HT1080 (cell line): ENCODE measurements around the gene SCAF8. TPM values are rescaled to one million over a fixed set of nuclear protein-coding genes. Genes with fewer than 3 reads are reported as not detected.

Source experiments
- DNase-seq: peaks from one replicate; pipeline ENCODE4 v3.0.0-alpha.2; 2015; ENCODE audit warnings: low read depth
- total RNA-seq: library from RNA; depleted of rRNA; stranded (reverse); fragments of >200 nt; shearing (Covaris generic); gene quantifications from 2 replicates; pipeline ENCODE4 v1.2.3, GENCODE V29; 2014

Gene SCAF8
- total RNA-seq, 1 experiment from 2014 or later: 24.7 TPM

DNA sequence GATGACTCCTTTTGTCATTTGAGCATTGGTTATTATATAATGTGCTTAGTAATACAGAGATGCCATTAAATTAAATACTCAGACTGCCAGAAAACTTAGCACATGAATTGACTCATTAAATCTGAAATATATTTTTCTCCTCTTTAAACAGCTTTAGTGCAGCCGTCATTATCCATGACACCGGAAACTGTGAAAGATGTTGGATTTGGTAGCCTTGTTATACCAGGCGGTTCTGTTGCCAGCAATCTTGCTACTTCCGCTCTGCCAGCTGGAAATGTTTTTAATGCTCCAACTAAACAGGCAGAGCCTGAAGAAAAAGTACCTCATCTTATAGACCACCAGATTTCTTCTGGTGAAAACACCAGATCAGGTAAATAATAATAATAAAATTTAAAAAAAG lies 97.6 kb downstream of the SCAF8 start:
- DNase-seq: no peak

DNA sequence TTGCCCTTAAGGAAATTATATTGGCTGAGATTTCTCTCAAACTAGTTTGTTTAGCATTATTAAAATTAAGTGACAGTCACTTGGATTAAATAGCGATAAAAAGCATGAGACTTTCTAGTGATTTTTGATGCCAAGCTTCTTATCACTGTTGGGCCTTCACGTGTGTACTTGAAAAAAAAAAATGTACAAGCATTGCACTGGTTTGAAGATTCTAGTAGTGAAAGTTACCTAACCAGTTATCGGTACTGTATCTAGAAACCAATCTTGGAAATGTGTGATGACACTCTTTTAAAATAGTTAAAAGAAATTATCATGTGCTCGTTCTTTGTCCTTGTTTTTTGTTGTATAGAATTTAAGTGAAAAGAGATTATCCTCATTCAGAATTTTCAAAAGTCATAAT lies 102.1 kb downstream of the SCAF8 start:
- DNase-seq: no peak

DNA sequence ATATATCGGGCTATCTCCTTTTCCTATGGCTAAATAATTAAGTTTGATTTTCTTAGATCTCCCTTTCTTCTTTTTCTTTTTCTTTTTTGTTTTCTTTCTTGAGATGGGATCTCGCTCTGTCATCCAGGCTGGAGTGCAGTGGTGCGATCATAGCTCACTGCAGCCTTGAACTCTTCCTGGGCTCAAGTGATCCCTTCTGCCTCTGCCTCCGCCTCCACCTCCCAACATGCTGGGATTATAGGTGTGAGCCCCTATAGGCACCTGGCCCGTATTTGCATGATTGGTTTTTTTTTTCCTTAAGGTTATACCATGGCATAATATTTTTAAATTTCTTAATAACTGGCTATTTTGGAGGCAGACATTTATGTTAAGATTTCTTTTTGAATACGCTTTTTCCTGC lies 106.3 kb downstream of the SCAF8 start:
- no peak for DNase-seq

DNA sequence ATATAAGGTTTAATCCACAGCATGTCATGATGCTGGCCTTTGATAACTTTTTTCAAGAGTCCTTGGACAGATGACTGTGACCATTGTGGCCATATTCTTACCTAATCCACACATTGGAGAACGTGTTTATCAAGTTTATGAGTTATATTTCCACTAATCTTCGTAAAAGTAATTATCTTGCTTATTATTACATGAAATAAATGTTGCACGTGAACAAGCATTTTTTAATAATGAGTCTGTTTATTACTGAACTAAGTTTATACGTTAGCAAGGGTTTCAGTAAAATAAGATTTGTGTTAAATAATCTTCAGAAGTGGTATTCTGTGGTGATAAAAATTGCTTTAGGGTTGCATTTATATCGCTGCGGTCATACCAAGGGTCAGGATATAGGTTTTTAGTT lies 107.1 kb downstream of the SCAF8 start:
- DNase-seq: no peak

DNA sequence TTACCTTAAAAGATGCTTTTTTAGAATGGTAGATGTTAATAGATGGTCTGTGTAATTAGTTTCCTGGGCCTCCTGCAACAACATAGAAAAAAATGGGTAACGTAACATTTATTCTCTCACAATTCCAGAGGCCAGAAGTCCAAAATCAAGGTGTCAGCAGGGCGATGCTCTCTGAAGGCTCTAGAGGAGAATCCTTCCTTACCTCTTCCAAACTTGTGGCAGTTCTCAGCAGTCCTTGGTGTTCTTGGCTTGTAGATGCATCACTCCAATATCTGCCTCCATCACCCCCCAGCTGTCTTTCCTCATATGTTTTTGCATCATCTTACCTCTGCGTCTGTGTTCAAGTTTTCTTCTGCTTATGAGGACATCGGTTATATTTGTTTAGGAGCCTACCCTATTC lies 107.9 kb downstream of the SCAF8 start:
- DNase-seq: no peak

DNA sequence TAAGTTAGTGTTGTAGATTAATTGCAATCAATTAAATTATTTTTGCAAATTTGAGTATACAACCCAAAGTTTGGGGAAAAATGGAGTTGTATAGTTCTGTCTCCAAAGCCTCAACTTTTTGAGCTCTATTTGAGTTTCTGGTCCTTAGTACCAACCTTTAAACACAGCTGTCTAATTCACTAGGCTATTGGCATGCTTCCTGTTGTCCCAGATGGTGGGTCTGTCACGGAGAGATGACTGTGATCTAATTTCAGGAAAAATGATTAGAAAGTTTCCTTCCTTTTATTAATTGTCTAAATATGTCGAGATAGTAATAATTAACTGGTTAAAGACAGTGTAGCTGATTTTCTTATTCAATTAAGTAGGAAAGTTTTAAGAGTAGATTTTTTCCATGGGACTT lies 109.6 kb downstream of the SCAF8 start:
- no peak for DNase-seq

DNA sequence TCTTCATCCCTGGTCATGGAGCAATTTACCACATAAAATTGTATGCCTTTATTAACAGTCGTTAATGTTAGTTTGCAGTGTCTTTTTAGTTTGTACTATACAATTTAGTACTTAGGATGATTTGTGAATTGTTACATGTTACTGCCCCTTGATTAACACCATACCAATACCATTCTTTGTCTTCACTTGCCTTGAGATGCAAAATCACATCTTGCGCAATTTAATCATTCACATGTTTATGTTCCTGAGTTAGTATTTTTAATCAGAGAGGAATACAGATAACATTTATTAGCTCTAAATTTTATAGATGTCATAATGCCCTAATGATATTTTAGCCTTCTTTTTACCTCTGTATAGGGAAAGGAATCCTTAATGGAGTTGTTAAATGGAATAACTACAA lies 114.1 kb downstream of the SCAF8 start:
- DNase-seq: no peak

DNA sequence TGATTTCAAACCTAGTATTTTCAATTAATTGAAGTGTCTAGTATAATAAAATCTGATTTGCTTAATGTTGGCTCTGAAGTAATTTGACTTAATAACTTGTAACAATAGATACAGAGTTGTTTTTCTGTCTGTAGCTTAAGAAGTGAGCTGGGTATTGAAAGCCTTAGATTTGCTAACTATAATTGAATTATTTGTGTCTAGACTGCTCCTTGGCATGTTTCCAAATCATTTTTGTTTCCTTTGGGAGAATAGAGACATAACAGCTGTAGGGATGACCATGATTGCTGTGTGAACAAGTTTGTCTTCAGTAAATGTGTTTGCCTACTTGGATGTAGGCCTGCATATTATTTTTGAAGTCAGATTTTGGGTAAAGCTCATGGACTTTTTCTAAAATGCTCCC lies 115.4 kb downstream of the SCAF8 start:
- DNase-seq: no peak

DNA sequence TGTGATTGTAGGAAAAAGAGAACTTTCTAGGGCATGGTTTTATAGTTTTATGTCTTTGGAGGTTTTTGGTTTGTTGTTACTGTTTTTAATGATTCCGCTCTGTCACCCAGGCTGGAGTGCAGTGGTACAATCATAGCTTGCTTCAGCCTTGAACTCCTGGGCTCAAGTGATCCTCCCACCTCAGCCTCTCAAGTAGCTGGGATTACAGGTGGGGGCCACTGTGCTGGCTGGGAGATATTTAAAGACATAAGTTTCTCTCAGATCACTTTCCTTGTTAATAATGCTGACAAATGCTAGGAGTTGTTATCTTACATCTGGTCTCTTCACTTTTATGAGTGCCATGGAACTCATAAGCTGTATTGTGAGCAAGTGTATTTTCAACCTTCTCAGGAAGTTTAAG lies 116.3 kb downstream of the SCAF8 start:
- no peak for DNase-seq

DNA sequence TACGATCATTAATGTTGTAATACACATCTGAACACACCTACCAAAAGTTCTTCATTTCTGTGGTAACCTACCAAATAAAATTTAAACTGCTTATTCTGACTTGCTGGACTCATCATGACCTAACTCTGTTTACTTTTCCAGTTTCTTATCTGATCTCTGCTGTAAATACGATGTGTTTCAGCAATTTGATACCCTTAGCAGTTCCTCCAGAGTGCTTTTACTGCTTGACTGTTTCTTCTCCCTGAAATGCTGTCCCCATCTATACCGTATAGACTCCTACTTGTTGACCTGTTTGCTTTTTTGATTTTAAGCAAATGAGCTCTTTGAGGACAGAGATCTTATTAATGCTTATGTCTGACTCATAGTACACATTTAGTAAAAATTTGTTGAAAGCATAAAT lies 119.5 kb downstream of the SCAF8 start:
- DNase-seq: no peak

DNA sequence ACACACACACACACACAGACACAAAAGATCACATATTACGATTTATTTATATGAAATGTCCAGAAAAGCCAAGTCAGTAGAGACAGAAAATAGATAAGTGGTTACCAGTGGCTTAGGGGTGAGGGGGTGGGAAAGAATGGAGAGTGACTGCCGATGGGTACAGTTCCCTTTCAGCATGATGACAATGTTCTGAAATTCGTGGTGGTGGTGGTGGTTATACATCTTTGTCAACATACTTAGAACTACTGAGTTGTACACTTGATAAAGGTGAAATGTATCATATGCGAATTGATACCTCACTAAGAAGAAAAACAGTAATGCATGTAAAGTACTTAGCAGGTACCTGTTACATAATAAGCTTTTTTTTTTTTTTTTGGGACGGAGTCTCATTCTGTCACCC lies 124.3 kb downstream of the SCAF8 start:
- no peak for DNase-seq

DNA sequence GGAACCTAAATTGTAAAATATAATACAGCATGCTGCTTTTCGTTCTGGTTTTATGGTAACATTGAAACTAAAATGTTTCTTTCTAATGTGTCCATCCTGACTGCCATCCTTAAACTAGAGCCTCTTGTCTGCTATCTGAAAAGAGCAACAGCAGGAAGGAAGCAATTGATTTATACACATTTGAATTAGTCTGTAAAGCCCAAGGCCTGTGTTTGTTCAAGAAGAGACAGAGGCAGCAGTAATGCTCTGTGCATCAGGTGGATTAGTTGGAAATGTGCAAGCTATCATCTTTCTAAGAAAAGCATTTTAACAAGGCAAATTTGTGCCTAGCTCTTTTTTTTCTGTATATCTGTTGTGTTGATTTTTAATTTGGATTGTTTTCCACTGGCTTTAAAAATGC lies 128.6 kb downstream of the SCAF8 start:
- DNase-seq: no peak

DNA sequence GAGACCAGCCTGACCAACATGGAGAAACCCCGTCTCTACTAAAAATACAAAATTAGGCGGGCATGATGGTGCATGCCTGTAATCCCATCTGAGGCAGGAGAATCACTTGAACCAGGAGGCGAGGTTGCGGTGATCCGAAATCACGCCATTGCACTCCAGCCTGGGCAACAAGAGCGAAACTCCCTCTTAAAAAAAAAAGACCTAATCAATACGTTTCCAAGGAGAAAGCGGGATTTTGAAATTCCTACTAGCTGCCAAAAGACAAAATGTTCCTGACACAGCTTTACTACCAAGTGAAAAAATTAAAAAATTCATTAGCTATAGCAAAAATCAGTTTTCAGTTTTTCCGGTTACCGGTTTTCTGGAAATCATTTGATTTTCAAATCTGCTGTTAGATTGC lies 129.3 kb downstream of the SCAF8 start:
- no peak for DNase-seq

DNA sequence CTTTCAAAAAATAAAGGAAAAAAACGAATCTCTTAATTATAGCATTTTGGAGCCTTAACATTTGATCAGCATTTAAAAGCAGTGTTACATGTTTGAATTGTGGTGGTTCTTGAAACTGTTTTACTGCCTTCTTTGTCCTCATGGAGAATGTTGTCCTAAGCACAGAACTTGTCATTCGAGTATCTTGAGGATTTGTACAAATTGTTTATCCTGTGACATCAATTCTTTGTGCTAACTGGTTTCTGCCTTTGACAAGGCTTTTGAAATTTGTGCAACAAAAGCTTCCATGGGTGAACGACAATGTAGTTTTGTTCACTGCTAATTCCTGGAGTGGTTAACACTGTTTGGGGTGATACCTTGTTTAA lies 130.8 kb downstream of the SCAF8 start:
- DNase-seq: no peak

DNA sequence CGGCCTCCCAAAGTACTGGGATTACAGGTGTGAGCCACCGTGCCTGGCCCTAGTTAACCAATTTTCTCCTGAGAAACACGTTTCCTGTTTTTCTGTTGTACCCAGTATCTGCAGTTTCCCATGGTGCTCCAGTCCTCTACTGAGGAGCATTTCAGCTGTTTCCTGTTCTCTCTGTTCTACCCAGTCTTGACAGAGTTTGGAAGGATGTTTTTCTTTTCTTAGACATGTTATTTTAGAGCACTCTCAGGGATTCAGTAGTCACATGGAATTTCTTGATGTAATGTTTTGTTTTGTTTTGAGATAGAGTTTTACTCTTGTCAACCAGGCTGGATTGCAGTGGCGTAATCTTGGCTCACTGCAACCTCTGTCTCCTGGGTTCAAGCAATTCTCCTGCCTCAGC lies 132.1 kb downstream of the SCAF8 start:
- DNase-seq: no peak

DNA sequence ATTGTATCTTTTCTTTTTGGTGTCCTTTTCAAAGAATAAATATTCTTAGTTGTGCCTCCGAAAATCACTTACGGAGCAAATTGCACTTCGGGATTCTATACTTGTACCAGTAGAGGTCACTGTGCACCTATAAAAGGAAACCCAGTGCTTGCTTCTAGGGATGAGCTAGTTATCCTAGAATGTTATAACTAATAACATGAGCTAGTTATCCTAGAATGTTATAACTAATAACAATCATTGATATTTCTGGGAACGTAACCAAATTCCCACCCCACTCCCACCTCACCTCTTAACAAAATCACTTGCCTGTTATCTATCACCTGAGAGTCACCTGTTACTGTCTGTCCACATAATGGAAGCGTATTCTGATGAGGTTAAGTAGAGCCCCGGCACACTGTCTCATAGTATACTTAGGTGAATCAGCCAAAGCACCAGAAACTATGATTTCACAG lies 135.0 kb downstream of the SCAF8 start:
- peak; percentile 26 for DNase-seq

DNA sequence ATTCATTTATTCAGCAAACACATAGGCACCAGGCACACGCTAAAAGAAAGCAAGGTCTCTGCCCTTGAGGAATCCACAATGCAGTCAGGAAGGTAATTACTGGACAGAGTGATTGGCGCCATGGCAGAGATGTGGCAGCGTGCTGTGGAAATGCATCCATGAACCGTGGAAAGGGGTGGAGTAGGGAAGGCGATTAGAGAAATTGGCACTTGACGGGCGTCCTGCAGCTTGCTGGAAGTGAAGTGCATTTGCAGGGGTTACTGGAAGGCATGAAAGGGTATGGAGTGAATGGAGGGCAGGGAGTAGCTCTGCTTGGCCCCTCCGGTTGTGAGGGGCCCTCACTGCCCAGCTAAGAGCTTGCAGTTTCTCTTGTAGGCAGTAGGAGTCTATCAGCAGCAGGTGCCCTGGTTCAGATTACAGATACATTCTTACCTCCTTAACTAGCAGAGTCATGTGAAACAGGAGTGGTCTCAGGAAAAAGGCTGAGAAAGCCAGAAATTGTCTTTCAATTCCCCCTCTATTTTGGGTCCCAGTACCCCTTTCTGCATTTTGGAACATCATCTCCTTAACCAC lies 139.4 kb downstream of the SCAF8 start:
- DNase-seq: no peak

DNA sequence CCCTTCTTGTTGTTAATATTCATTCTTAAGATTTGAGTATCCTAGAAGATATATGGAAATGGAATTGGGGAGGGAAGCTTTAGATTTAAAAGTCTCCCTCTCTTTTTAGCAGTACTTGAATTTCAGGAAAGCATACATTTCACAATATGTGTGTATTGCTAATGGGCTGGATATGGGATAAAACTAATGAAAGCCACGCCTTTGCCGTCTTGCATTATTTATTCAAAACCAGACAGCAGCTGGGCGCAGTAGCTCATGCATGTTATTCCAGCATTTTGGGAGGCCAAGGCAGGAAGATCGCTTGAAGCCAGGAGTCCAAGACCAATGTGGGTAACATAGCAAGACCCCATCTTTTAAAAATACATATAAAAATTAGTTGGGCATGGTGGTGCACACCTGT lies 140.3 kb downstream of the SCAF8 start:
- no peak for DNase-seq

DNA sequence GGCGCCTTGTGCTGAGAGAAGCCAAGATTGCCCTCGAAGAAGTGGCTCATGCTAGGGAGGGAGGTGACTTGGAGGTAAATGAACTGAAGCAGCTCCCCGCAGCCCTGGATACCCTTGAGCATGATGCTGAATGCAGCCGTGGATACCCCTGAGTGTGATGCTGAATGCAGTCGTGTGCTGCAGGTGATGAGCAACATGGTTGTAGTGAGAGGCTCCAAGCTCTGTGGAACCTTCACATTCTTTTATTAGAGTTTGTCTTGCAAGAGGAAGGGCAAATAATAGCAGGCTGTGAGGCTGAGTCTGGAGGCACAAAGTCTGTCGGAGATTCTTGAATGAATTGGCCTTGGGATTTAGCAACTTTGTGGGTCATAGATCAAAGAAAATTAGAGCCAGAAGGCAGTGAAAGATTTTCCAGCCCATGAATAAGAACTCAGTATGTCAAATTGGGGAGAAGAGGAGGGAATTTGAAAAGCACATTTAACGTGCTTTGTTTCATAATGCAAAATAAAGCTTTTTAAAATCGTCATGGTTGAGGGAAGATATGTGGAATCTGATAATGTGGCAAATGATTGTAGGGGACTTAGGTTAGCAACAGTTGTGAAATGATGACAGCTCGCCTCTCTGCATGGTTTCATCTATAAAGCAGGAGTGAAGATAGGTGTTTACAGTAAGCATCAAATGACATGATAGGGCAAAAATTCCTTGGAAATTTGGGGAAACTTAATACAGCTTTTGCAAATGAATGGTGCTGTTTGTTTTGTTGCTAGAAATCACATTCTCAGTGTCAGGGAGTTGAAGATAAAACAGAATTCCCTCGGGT lies 141.8 kb downstream of the SCAF8 start:
- DNase-seq: no peak

DNA sequence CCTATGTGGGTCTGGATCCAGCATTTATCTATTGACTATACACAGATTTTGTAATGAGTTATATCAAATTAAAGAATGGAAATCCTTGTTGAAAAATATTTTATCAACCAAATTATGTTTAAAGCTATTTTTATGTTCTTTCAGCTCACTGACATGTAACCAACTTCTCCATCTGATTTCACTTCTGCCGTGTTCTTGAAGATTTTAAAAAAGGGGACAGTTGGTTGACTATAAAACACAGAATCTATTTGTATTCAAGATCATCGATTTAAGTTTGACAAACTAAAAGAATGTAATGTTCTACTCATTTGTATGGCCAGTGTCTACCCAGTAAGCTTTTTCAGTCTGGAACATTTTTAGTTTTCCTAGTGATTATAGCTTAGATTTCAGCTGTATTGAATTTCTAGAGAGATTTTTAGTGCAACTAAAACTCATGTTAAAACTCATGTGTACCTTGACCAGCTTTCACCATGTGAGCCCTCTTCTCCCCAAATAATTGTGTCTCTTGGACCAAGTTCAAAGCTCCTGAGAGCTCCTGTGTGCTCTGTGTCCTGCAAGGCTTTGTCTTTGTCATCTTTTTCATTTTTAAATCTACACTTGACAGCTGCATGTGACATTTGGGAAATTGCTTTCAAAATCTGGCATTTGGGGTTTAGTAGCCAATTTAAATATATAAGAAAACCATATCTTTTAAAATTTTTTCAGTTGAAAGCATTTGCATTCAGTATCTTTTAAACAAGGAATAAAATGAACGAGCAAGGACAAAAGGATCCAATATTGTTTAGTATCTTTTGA lies 143.5 kb downstream of the SCAF8 start:
- no peak for DNase-seq

DNA sequence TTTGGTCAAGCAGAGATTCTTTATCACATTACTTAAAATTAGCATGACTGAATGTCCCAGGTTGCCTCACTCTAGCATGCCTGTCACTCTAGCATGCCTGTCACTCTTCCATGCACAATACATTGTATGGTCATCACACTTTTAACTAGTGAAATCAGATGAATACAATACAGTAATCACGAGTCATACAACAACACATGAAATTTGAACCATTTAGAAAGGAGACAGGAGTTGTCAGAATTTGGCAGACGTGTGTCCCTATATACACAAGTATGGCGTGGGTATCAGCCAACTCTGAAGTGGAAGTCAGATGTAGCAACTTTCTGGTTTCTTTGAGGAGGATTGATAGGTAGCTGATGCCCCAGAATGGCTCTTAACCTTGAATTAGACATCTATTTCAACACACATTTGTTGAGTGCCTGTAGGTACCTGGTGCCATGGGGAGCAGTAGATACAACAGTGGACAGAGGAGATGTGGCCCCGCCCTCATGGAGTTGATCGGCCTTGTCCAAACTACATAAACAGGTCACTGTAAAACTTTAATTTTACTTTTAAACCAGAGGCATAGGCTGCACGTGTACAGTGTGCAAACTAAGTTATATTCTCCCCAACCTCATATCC lies 145.8 kb downstream of the SCAF8 start:
- DNase-seq: peak; percentile 13

DNA sequence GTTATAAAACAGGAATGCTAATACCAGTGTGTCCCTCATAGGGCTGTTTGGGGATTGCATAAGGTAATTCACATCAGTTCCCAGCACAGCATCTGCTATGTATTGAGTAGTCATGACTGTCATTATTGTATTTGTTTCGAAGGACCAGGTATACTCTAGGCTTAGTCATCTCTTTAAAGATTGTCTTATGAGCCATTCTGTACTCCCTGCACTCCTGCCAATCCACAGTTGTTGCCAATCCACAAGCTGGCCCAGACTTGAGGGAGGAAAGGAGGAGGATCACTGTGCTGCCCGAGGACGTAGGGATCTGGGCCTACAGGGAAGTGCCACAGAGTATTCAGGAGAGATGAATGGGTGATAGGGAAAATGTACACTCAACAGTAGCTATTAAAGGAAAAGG lies 148.9 kb downstream of the SCAF8 start:
- peak; percentile 7 for DNase-seq
